Measurements from ENCODE around the gene RAPGEF4. TPM values are rescaled to one million over a fixed set of nuclear protein-coding genes. Genes with fewer than 3 reads are reported as not detected.

RAPGEF4 gene
- total RNA-seq, 1 experiment from 2014 or later: 2.2 TPM

- ATAC-seq (no peak), DNase-seq (ENCODE audit: low spot score) (no peak)
- Mint-ChIP-seq H3K4me3 (no peak overlapping the region), H3K36me3 (no peaks in the 10 kb centered on the region), H3K27me3 (ENCODE audit: low read depth) (no peaks in the 10 kb centered on the region), H3K9me3 (no peaks in the 10 kb centered on the region), H3K27ac (no peak overlapping the region), H3K4me1 (peaks cover 13% of the 10 kb centered on the region)
- POLR2A ChIA-PET: interaction anchor here (1.3 kb wide), 1 partner anchor 50 kb away, joined by 3 read pairs; no protein-coding TSS in a partner anchor
- no peak for TF ChIP-seq AR (CRISPR knock-in tag; IDR thresholded peaks at IDR 0.05)
- no peak for TF ChIP-seq USF2 (CRISPR knock-in tag; IDR thresholded peaks at IDR 0.05)
- TF ChIP-seq GRHL2 (CRISPR knock-in tag; IDR thresholded peaks at IDR 0.05; ENCODE audit: insufficient replicate concordance, severe bottlenecking): no peak
- no peak for TF ChIP-seq FOXP4 (CRISPR knock-in tag; IDR thresholded peaks at IDR 0.05)
- CTCF ChIA-PET: no interaction called here
These were observed 178.8 kb downstream of the RAPGEF4 start for GRCh38 chr2:172914341-172915008.

- Mint-ChIP-seq H3K27me3 (ENCODE audit: low read depth) (no peaks in the 10 kb centered on the region), H3K9me3 (no peaks in the 10 kb centered on the region), H3K27ac (no peak overlapping the region), H3K4me1 (peaks cover 13% of the 10 kb centered on the region), H3K36me3 (no peaks in the 10 kb centered on the region), H3K4me3 (no peak overlapping the region)
- DNase-seq (ENCODE audit: low spot score): no peak
- no peak for ATAC-seq
- POLR2A ChIA-PET: no interaction called here
- CTCF ChIA-PET: interaction anchor here (4.6 kb wide), 1 partner anchor 13 kb away, joined by 13 read pairs; no protein-coding TSS in a partner anchor
- TF ChIP-seq PRRX2 (CRISPR knock-in tag; IDR thresholded peaks at IDR 0.05) (no peak), ZNF671 (CRISPR knock-in tag; IDR thresholded peaks at IDR 0.05) (no peak), SMAD3 (CRISPR knock-in tag; IDR thresholded peaks at IDR 0.05; ENCODE audit: borderline replicate concordance) (no peak), FOXJ3 (CRISPR knock-in tag; IDR thresholded peaks at IDR 0.05; ENCODE audit: borderline replicate concordance) (no peak)
These were observed 182.1 kb downstream of the RAPGEF4 start for GRCh38 chr2:172917716-172918115.

GRCh38 chr2:172919732-172920131 lies 184.1 kb downstream of the RAPGEF4 start:
- Mint-ChIP-seq H3K4me1 (no peaks in the 10 kb centered on the region), H3K27me3 (ENCODE audit: low read depth) (no peaks in the 10 kb centered on the region), H3K4me3 (no peak overlapping the region), H3K9me3 (no peaks in the 10 kb centered on the region), H3K27ac (no peak overlapping the region), H3K36me3 (no peaks in the 10 kb centered on the region)
- ChIA-PET CTCF (interaction anchor here (4.6 kb wide), 1 partner anchor 11 kb away, joined by 13 read pairs; no protein-coding TSS in a partner anchor), POLR2A (no interaction called here)
- TF ChIP-seq ZNF219 (CRISPR knock-in tag; IDR thresholded peaks at IDR 0.05; ENCODE audit: borderline replicate concordance) (no peak), ZBTB21 (CRISPR knock-in tag; IDR thresholded peaks at IDR 0.05; ENCODE audit: borderline replicate concordance) (no peak), CTCF (IDR thresholded peaks at IDR 0.05) (no peak), IRF1 (CRISPR knock-in tag; IDR thresholded peaks at IDR 0.05) (no peak), AFF4 (CRISPR knock-in tag; IDR thresholded peaks at IDR 0.05; ENCODE audit: borderline replicate concordance) (no peak), TEAD4 (CRISPR knock-in tag; IDR thresholded peaks at IDR 0.05) (no peak)
- ATAC-seq (no peak), DNase-seq (ENCODE audit: low spot score) (no peak)
